MM.1S (cell line): ENCODE results near the gene ZNF516.

ENCODE experiments used
- CTCF ChIP-seq: fragments of 300-600 bp; sonication (generic); IDR thresholded peaks from 2 replicates; pipeline ENCODE4 v1.5.1; 2016; ENCODE audit warnings: antibody characterized with exemption, low read length, mixed read lengths
- EZH2 ChIP-seq: fragments of 300-600 bp; sonication (generic); optimal IDR thresholded peaks from 2 replicates; pipeline ENCODE3; 2017; ENCODE audit warnings: low read depth, mild to moderate bottlenecking, antibody characterized with exemption, low read length, mixed read lengths

DNA sequence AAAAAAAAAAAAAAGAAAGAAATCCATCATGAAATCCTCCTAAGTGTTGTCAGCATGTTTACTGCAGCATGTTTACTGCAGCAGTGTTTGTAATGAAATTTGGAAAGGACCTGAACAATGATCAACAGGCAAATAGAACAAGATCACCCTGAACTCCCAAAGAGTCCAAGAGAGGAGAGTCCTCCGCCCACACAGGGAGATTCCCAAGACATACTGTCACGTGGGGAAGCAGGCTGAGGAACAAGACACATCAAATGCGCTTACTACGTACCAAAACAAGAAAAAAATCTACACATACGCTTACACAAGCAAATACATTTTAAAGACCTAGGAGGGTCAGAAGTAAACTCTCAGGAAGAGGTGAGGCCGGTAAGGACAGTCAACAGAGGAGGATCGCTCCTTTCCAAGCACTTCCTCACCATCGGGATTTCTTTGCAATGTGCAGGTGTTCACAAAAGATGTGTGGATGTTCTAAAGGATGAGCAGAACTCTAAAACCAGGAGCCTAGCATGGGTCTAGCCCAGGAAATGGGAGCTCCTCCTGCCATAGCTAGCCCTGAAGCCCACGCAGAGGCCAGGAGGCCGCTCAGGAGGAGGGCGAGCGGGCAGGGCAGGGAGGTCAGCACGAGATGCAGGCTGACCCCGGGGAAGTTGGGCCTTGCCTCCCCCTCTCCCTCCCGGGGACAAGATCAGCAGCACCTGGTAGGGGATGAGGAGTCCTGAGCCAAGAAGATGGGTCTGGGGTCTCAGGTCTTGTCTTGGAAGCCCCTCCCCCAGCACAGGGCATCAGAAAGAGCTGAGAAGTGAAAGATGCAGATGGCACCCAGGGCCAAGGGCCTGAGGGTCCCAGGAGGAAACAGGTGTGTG is 66.4 kb downstream of the ZNF516 start:
- TF ChIP-seq CTCF (no peak), EZH2 (no peak)
